MCF 10A (cell line): ENCODE data around the gene STATH. TPM values are rescaled to one million over a fixed set of nuclear protein-coding genes. Genes with fewer than 3 reads are reported as not detected.

Experiments
- Bru-seq: library from RNA; stranded (reverse); fragments of 400-500 nt; gene quantifications from one replicate; lab custom pipeline; 2021; lab: Mats Ljungman, UMichigan
- BruChase-seq, 2 experiments: library from RNA; stranded (reverse); fragments of 400-500 nt; gene quantifications; one replicate each; lab custom pipeline; 2021; lab: Mats Ljungman, UMichigan
- BruUV-seq: library from RNA; stranded (reverse); fragments of 400-500 nt; replicated peaks from 2 replicates; lab custom pipeline; 2021; lab: Mats Ljungman, UMichigan
- CTCF ChIA-PET: fragments of 300-600 bp; sonication (Branson Sonifier 250); formaldehyde crosslinking; extraction: SDS; loops from one replicate; lab custom pipeline; 2021; ENCODE audit warnings: antibody characterized with exemption, inconsistent platforms; lab: Yijun Ruan, JAX
- POLR2A ChIA-PET: fragments of 300-600, 350-650 bp; sonication (Branson Sonifier 250); formaldehyde crosslinking; extraction: SDS; loops from one replicate; lab custom pipeline; 2020; ENCODE audit warnings: antibody characterized with exemption, inconsistent platforms; lab: Yijun Ruan, JAX
- DNase-seq: peaks from one replicate; pipeline ENCODE4 v3.0.0-alpha.2; 2018; ENCODE audit not compliant: unreplicated experiment
- H3K27ac Mint-ChIP-seq: one replicate; pipeline ENCODE4 v1.8.0; 2022; ENCODE audit warnings: mild to moderate bottlenecking, low read depth, mixed read lengths; ENCODE audit not compliant: unreplicated experiment
- H3K27me3 Mint-ChIP-seq: one replicate; pipeline ENCODE4 v1.8.0; 2022; ENCODE audit warnings: mixed read lengths; ENCODE audit not compliant: insufficient read depth, unreplicated experiment
- H3K36me3 Mint-ChIP-seq: one replicate; pipeline ENCODE4 v1.8.0; 2022; ENCODE audit warnings: mild to moderate bottlenecking, moderate library complexity, mixed read lengths; ENCODE audit not compliant: insufficient read depth, unreplicated experiment
- H3K4me1 Mint-ChIP-seq: one replicate; pipeline ENCODE4 v1.8.0; 2022; ENCODE audit warnings: mixed read lengths; ENCODE audit not compliant: insufficient read depth, unreplicated experiment
- H3K4me3 Mint-ChIP-seq: one replicate; pipeline ENCODE4 v1.8.0; 2022; ENCODE audit warnings: mild to moderate bottlenecking, moderate library complexity, mixed read lengths; ENCODE audit not compliant: unreplicated experiment
- H3K9me3 Mint-ChIP-seq: one replicate; pipeline ENCODE4 v1.8.0; 2022; ENCODE audit warnings: mixed read lengths; ENCODE audit not compliant: unreplicated experiment
- intact Hi-C: fragments of 100-400 bp; cut with micrococcal nuclease; formaldehyde crosslinking; loops from 2 replicates; pipeline ENCODE4 v1.14.1; 2022
- long read RNA-seq: library from polyadenylated mRNA; stranded (forward); transcript quantifications from one replicate; pipeline ENCODE4 v2.0.0, GENCODE V29; 2022
- total RNA-seq: library from RNA; stranded (reverse); gene quantifications from 2 replicates; pipeline ENCODE4 v1.2.3, GENCODE V29; 2022
- TF ChIP-seq, protein P1 (sequence below): fragments of 200-600 bp; IDR thresholded peaks from one replicate; pipeline ENCODE4 v1.8.0; 2022; ENCODE audit warnings: antibody characterized with exemption, mild to moderate bottlenecking; ENCODE audit not compliant: unreplicated experiment

Gene STATH, protein sequence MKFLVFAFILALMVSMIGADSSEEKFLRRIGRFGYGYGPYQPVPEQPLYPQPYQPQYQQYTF
- total RNA-seq (not detected in 2 replicates), Bru-seq, nascent RNA (not detected), BruChase-seq, experiment 1, labeled RNA remaining after a 6-hour chase (not detected), BruChase-seq, experiment 2, labeled RNA remaining after a 2-hour chase (not detected)
- long read RNA-seq, result 0 reads

DNA sequence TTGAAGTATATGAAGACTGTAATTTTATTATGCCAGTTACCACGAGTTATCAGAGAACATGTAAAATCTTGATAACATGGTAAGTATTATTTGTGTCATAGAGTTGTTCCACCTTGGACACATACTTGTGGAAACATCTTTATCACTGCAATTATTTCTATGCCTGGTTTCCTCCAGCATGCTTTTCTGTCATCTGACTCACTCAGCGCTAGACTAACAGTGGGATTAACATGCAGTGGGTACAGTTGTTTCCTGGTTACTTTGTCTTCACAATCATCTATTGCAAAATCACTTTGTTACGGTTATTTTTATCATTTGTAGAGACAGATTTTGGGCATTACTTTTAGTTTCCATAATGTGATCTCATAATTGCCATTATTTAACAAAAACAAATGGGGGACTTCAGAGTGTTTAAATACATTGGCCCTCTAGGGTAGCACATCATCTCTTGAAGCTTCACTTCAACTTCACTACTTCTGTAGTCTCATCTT, at the start of gene STATH:
STATH (plus strand) TSS at position 441 of the 491 bp plus-strand sequence. CDS start 2,472 bp downstream, outside the sequence.
- Mint-ChIP-seq H3K9me3 (no peaks in the 10 kb centered on the region), H3K4me3 (no peak within 1 kb of the TSS), H3K27ac (no peak within 1 kb of the TSS), H3K4me1 (no peaks in the 10 kb centered on the region), H3K36me3 (no peaks in the 10 kb centered on the region), H3K27me3 (peaks cover 49% of the 10 kb centered on the region)
- peak; percentile 46 for DNase-seq
- ChIA-PET CTCF (no interaction called here), POLR2A (no interaction called here)
- TF ChIP-seq, protein P1, sequence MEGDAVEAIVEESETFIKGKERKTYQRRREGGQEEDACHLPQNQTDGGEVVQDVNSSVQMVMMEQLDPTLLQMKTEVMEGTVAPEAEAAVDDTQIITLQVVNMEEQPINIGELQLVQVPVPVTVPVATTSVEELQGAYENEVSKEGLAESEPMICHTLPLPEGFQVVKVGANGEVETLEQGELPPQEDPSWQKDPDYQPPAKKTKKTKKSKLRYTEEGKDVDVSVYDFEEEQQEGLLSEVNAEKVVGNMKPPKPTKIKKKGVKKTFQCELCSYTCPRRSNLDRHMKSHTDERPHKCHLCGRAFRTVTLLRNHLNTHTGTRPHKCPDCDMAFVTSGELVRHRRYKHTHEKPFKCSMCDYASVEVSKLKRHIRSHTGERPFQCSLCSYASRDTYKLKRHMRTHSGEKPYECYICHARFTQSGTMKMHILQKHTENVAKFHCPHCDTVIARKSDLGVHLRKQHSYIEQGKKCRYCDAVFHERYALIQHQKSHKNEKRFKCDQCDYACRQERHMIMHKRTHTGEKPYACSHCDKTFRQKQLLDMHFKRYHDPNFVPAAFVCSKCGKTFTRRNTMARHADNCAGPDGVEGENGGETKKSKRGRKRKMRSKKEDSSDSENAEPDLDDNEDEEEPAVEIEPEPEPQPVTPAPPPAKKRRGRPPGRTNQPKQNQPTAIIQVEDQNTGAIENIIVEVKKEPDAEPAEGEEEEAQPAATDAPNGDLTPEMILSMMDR, result no peak
- intact Hi-C loops, result no loop called here
- BruUV-seq, result no TSS peak

DNA sequence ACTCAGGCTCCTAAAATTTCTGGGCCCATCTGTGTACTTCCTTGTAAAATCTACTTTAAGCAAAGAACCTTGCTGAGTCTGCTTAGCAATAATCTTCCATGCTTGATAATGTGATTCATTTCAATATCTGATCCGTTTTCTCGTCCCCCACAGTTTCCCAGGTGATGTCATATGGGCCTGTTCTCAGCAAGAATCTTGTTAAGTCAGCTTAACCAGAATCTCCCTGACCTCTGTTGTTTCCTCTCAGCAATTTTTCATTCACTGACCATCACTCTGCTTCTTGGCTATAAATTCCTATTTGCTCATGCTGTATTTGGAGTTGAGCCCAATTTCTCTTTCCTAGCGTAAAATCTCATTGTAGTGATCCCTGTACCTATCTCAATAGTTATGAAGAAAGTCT, 44.2 kb upstream of the STATH start:
- no peak for DNase-seq
- Mint-ChIP-seq H3K36me3 (no peaks in the 10 kb centered on the region), H3K27ac (no peak overlapping the region), H3K4me3 (no peak overlapping the region), H3K27me3 (peaks cover 60% of the 10 kb centered on the region), H3K9me3 (no peaks in the 10 kb centered on the region), H3K4me1 (no peaks in the 10 kb centered on the region)
- ChIA-PET POLR2A (no interaction called here), CTCF (no interaction called here)
- intact Hi-C loops, result no loop called here
- no TSS peak for BruUV-seq
- TF ChIP-seq, protein P1, result no peak

DNA sequence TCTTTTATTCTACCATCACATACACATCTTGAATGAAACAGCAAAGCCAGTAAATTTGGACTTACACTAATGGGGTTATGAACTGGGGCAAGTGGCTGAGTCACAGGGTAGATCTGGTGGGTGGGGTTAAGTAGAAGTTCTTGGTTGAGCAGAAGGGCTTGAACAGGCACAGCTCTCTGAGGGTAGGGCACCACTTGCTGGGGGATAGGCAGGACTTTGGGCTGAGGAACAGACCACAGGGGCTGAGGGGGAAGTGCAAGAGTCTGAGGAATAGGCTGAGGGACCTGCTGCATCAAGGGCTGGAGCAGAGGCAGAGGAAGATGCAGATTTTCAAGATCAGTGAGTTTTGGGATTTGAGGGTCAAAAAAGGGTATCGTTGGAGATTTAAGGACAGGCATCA, 38.6 kb upstream of the STATH start:
- CTCF ChIA-PET, result no interaction called here
- DNase-seq, result no peak
- Mint-ChIP-seq H3K4me3 (no peak overlapping the region), H3K9me3 (no peaks in the 10 kb centered on the region), H3K4me1 (no peaks in the 10 kb centered on the region), H3K27ac (no peak overlapping the region), H3K27me3 (peaks cover 41% of the 10 kb centered on the region), H3K36me3 (no peaks in the 10 kb centered on the region)
- TF ChIP-seq, protein P1, result no peak
- POLR2A ChIA-PET, result interaction anchor here (0.6 kb wide), 1 partner anchor 25 kb away, joined by 4 read pairs; no protein-coding TSS in a partner anchor
- intact Hi-C loops, result no loop called here
- BruUV-seq, result no TSS peak

DNA sequence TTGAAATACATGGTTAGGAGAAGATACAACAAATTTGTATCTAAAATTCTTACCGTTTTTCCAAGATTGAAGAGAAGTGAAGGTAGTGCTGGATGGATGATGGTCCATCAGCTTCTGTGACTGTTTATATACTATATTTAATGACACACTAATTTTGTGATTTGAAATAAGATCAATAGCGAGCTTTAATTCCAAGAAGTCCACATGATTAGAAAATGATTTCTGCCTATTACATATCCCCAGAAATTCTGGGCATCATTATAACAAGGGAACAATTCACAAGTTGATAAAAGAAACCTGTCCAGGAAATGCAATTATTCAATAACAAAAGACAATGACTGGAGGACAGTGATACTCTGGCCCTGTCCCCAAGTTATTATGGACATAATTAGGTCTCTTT, 30.1 kb upstream of the STATH start, which contains the start of gene CSN2:
CSN2 (minus strand) TSS at position 101 of the 400 bp plus-strand sequence. CDS start 4,733 bp downstream, outside the sequence.
- Mint-ChIP-seq H3K4me1 (no peaks in the 10 kb centered on the region), H3K4me3 (no peak within 1 kb of the TSS), H3K36me3 (no peaks in the 10 kb centered on the region), H3K27ac (no peak within 1 kb of the TSS), H3K9me3 (no peaks in the 10 kb centered on the region), H3K27me3 (peaks cover 35% of the 10 kb centered on the region)
- POLR2A ChIA-PET, result interaction anchor here (0.6 kb wide), 1 partner anchor 728 kb away, joined by 3 read pairs; no protein-coding TSS in a partner anchor
- BruUV-seq, result no TSS peak
- DNase-seq, result no peak
- TF ChIP-seq, protein P1, result no peak
- intact Hi-C loops, result no loop called here
- CTCF ChIA-PET, result no interaction called here
